Measurements from ENCODE around the gene MAEL.

GRCh38 chr1:166952002-166952746, 36.9 kb upstream of the MAEL start:
- TF ChIP-seq, protein P1, sequence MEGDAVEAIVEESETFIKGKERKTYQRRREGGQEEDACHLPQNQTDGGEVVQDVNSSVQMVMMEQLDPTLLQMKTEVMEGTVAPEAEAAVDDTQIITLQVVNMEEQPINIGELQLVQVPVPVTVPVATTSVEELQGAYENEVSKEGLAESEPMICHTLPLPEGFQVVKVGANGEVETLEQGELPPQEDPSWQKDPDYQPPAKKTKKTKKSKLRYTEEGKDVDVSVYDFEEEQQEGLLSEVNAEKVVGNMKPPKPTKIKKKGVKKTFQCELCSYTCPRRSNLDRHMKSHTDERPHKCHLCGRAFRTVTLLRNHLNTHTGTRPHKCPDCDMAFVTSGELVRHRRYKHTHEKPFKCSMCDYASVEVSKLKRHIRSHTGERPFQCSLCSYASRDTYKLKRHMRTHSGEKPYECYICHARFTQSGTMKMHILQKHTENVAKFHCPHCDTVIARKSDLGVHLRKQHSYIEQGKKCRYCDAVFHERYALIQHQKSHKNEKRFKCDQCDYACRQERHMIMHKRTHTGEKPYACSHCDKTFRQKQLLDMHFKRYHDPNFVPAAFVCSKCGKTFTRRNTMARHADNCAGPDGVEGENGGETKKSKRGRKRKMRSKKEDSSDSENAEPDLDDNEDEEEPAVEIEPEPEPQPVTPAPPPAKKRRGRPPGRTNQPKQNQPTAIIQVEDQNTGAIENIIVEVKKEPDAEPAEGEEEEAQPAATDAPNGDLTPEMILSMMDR (IDR thresholded peaks at IDR 0.05) = no peak
- no peak for TF ChIP-seq POLR2A (IDR thresholded peaks at IDR 0.05)
